ENCODE measurements around the gene TTC39A. TPM values are rescaled to one million over a fixed set of nuclear protein-coding genes. Genes with fewer than 3 reads are reported as not detected.
"Not testable (repeated sequence)": the region's sequence is repeated elsewhere in the genome, so short reads cannot be mapped to it uniquely, and the experiment has no call there.

The TTC39A gene
- total RNA-seq, 1 experiment from 2014 or later = 0.83 TPM

DNA sequence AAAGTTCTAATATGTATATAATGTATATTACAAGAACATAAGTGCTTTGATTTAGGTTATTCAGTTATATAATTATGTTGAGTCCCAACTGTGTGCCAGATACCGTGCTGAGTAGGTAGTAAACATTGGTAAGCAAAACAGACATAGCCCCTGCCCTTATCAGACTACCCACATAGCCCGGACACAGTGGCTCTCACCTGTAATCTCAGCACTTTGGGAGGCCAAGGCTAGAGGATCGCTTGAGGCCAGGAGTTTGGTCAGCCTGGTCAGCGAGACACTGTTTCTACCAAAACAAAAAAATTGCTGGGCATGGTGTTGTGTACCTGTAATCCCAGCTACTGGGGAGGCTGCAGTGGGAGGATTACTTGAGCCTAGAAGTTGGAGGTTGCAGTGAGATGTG lies 63.6 kb downstream of the TTC39A start:
- DNase-seq (ENCODE audit: low spot score) = no peak

- DNase-seq (ENCODE audit: low spot score) = no peak
Observed at GRCh38 chr1:51266181-51266580, 64.2 kb downstream of the TTC39A start.

DNA sequence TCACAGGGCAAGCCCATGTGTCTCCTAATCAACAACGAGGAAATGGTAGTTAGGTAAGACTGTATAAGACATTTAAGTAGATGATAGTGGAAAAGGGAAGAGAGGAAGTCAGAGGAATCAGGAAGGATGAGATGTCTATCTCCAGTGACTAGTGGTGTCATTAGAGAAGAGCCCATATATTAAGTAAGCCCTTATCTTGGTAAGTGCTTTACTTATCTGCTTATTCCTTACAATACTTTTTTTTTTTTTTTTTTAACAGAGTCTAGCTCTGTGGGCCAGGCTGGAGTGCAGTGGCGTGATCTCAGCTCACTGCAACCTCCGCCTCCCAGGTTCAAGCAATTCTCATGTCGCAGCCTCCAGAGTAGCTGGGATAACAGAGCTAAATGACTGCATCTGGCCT lies 64.7 kb downstream of the TTC39A start:
- DNase-seq (ENCODE audit: low spot score) = no peak

DNA sequence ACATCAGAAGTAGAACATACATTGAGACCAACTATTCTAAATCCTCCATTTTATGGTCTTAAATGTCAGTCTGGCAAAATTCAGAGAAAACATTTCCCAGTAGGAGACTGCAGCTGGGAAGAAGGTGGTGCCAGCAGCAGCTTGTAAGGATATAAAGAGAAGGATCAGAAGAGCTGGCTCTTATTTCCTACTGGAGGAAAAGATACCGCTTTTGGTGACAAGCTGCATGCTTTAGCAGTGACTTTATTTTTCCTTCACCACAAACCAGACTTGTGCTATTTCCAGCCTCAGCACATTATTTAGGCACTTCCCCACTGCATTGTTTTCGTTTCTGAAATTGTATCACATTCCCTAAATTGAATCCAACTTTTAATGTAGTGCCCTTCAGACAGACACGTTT lies 65.9 kb downstream of the TTC39A start:
- DNase-seq (ENCODE audit: low spot score) = peak; percentile 97

DNA sequence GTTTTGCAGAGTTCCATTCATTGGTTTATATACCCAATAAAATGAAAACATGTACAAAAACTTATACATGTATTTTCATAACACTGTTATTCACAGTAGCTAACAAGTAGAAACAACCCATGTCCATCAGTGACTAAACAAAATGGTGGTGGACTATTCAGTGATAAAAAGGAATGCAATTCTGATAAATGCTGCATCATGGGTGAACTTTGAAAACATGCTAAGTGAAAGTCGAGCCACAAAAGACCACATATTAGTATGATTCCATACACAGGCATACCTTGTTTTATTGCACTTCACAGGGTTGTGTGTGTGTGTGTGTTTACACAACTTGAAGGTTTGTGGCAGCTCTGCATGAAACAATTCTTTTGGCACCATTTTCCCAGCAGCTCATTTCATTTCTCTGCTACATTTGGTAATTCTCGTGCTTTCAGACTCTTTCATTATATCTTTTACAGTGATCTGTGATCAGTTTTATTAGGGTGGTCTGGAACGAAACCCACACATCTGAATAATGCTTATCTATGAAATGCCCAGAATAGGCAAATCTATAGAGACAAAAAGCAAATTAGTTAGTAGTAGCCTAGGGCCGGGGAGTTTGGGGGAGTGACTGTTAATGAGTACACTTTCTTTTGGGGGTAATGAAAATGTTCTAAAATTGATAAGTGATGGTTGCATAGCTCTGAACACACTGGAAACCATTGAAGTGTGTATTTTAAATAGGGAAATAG lies 67.0 kb downstream of the TTC39A start:
- peak; percentile 19 for DNase-seq (ENCODE audit: low spot score)

GRCh38 chr1:51255331-51255730 lies 75.0 kb downstream of the TTC39A start:
- no peak for DNase-seq (ENCODE audit: low spot score)

DNA sequence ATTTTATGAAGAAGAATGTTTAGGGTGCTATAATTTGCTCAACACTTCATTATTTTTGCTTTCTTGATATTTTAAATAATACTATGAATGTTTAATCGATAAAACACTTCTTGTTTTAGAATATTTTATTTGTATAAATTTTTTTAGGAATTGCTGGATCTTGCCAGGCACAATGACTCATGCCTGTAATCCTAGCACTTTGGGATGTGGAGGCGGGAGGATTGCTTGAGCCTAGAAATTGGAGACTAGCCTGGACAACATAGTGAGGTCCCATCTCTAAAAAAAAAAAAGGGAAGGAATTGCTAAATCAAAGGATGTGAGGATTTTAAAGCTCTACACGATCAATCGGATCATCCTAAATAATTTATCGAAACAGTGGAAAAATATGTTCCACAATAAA lies 76.7 kb downstream of the TTC39A start:
- no peak for DNase-seq (ENCODE audit: low spot score)

DNA sequence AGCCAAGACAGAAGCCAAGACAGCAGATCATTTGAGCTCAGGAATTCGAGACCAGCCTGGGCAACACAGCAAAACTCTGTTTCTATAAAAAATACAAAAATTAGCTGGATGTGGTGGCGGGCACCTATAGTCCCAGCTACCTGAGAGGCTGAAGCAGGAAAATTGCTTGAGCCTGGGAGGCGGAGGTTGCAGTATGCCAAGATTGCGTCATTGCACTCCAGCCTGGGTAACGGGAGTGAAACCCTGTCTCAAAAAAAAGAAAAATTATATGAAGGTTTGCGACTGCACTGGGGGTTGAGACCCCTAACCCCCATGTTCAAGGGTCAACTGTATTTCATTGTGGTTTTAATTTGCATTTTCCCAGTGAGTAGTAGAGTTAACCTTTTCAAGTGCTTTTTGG lies 78.0 kb downstream of the TTC39A start:
- no peak for DNase-seq (ENCODE audit: low spot score)

DNA sequence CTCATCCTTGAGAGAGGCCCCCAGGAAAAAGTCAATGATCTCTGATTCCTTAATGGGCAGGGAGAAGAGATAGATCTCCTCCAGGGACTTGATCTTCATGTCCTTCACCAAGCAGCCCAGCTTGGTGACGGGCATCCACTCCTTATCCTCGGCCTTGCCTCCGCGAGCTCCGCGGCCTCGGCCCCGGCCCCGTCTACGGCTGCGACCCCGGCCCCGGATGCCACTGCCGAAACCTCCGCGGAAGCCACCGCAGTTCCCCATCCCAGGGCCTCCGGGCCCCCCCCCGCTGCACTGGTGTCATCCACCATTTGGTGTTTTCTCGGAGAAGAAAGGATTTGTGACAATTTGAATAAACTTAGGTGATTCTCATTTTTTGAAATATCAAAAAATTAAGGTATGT lies 79.2 kb downstream of the TTC39A start:
- DNase-seq (ENCODE audit: low spot score) = not testable (repeated sequence)

DNA sequence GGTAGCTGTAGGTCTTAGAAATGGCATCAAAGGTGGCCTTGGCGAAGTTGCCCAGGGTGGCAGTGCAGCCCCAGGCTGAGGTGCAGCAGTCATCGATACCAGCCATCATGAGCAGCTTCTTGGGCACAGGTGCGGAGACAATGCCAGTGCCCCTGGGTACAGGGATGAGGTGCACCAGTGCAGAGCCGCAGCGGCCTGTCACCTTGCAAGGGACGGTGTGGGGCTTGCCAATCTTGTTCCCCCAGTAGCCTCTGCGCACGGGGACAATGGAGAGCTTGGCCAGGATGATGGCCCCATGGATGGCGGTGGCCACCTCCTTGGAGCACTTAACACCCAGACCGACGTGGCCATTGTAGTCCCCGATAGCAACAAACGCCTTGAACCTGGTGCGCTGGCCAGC lies 79.6 kb downstream of the TTC39A start:
- DNase-seq (ENCODE audit: low spot score) = not testable (repeated sequence)

DNA sequence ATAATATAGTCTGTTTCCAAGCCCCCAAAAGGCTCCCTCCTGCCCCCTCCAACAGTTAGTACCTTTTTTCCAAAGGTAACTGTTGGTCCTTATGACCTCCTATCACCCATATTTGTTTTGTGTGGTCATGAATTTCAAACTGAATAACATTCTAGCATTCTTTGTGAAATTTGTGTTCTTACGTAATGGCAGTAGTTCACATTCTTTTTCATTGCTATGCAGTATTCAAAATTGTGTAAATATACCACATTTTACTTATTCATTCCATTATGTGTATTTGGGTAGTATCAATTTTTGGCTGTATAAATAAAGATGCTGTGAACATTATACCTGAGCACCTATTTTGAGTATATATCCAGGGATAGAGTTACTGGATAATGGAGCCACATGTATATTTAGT lies 80.9 kb downstream of the TTC39A start:
- no peak for DNase-seq (ENCODE audit: low spot score)

DNA sequence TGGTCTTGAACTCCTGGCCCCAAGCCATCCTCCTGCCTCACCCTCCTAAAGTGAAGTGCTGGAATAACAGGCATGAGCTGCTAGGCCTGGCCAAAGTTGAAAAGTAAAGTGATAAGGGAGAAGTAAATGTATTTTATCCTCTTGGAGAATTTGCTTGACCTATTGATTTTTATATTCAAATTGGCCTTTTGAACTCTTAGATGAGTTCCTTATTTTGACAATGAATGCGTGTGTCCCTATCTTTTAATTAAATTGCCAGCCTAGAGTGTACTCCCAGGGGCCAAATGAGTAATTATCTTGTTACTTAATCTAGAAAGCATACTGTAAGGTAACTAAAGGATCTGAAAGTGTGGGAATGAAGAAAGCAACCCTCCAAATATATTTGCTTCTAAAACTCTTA lies 82.9 kb downstream of the TTC39A start:
- no peak for DNase-seq (ENCODE audit: low spot score)

DNA sequence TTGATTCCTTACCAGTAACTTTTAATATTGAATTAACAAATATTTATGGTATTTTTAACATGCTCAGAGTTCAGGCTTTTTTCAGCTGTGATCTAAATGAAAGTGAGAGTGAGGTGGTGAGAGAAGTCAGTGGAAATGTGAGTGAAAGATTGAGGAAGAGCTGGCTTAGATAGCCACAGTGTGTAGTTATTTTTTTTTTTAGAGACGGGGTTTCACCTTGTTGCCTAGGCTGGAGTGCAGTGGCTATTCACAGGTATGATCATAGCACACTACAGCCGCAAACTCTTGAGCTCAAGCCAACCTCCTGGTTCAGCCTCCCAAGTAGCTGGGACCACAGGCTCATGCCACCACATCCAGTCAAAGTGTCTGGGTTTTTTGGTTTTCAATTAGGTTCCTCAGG lies 83.3 kb downstream of the TTC39A start:
- no peak for DNase-seq (ENCODE audit: low spot score)

- no peak for DNase-seq (ENCODE audit: low spot score)
Observed at GRCh38 chr1:51242546-51242945, 87.8 kb downstream of the TTC39A start.

DNA sequence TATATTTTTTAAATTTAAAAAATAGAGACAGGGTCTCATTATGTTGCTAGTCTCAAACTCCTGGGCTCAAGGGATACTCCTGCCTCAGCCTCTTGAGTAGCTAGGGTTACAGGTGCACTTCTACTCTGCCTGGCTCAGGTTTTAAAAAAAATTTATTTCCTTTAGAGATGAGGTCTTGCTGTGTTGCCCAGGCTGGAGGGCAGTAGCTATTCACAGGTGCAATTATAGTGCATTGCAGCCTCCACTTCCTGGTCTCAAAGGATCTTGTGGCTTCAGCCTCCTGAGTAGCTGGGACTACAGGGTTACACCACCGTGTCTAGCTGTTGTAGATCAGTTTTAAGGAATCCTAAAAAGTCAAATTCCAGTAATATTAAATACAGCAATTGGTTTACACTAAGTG lies 89.2 kb downstream of the TTC39A start:
- no peak for DNase-seq (ENCODE audit: low spot score)

DNA sequence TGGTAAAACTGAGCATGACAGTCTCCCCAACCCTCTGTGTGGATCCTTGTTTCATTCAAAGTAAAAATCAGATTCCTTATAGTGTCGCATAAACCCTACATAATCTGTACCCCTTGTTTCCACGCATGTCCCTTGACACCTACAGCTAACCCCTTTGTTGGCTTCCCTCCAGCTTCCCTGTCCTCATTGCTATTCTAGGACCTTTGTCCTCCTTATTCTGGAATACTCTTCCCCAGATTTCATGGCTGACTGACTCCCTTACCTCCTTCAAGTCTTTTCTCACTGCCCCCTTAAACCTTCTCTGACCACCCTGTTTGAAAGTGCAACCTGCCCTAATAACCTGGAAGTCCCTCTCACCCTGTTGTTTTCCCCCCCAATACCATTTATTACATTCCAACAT lies 90.3 kb downstream of the TTC39A start:
- DNase-seq (ENCODE audit: low spot score) = no peak

DNA sequence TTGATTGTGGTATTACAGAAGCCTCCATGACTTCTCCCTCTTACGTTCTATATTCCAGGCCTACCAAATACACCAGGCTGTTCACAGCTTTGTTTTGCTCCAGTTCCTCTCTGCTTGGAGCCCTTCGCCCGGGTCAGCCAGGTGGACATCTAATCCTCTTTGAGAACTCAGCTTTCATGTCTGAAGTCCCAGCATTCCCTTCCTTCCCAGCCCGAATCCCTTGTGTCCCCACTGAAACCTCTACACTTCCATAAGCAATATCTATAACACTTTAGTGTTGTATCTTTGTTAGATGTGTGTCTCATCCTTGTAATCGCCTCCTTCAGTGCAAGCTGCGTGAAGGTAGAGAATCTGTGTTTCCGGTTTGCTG lies 92.3 kb downstream of the TTC39A start:
- no peak for DNase-seq (ENCODE audit: low spot score)

- no peak for DNase-seq (ENCODE audit: low spot score)
Observed at GRCh38 chr1:51237351-51238033, 92.9 kb downstream of the TTC39A start.

Other genes with a start within 250 kb of the TTC39A start
- not detected in 2 replicates for gene C1orf185, start 228.3 kb downstream of the TTC39A start, total RNA-seq (2014; rRNA removed; shearing (Covaris generic))
- 115 and 123 TPM in 2 replicates for gene RNF11, start 94.3 kb downstream of the TTC39A start, total RNA-seq (2014; rRNA removed; shearing (Covaris generic))
- 31.5 and 34.0 TPM in 2 replicates for gene EPS15, start 188.7 kb upstream of the TTC39A start, total RNA-seq (2014; rRNA removed; shearing (Covaris generic))

Measured in H4 (cell line).